ENCODE data around the gene CFAP57. TPM values are rescaled to one million over a fixed set of nuclear protein-coding genes. Genes with fewer than 3 reads are reported as not detected.

The CFAP57 gene
- total and polyA plus RNA-seq, 2 experiments from 2014 or later: 0.10 to 0.46 TPM

GRCh38 chr1:43303471-43304313 lies 131.6 kb downstream of the CFAP57 start:
- no peak for TF ChIP-seq EZH2phosphoT487 (IDR thresholded peaks at IDR 0.05; ENCODE audit: low read depth, severe bottlenecking, unreplicated experiment)
- TF ChIP-seq CTCF (IDR thresholded peaks at IDR 0.05; ENCODE audit: poor library complexity): no peak
- no peak for TF ChIP-seq EZH2 (IDR thresholded peaks at IDR 0.05; ENCODE audit: borderline replicate concordance)
- no peak overlapping the region for H2AFZ ChIP-seq
- H3K9me3 ChIP-seq (ENCODE audit: low read depth): no peaks in the 10 kb centered on the region
- no peak overlapping the region for H3K4me2 ChIP-seq
- H4K20me1 ChIP-seq (ENCODE audit: insufficient read depth, poor library complexity, severe bottlenecking): no peaks in the 10 kb centered on the region
- WGBS (ENCODE audit: low lambda C conversion rate, missing lambda C conversion rate): 82% methylated on average over 8 of the region's 8 CpGs
- peaks cover 17% of the 10 kb centered on the region for H3K4me1 ChIP-seq (ENCODE audit: insufficient read depth)
- no peak overlapping the region for H3K4me3 ChIP-seq
- H3K36me3 ChIP-seq (replicated peaks; ENCODE audit: insufficient read depth, low read depth): no peaks in the 10 kb centered on the region
- peak overlapping the region; percentile 58 for H3K27ac ChIP-seq
- DNase-seq (ENCODE audit: low spot score): no peak
- no peaks in the 10 kb centered on the region for H3K9me2 ChIP-seq (replicated peaks; ENCODE audit: insufficient read depth)
- H3K27me3 ChIP-seq: no peaks in the 10 kb centered on the region
- no peaks in the 10 kb centered on the region for H3K79me2 ChIP-seq

Small RNA genes within 50 kb of the gene (microRNA-seq; reads per million reads assigned to microRNA genes)
- not detected for gene MIR6733

Small RNA genes within 50 kb of the gene (small RNA-seq; reads per million reads assigned to genes)
- not detected for gene RNA5SP46

Other genes with a start within 250 kb of the CFAP57 start
- 271 and 301 TPM in 2 replicates for gene SLC2A1, start 213.5 kb upstream of the CFAP57 start, total RNA-seq
- 271 and 314 TPM in 2 replicates for gene SLC2A1, start 213.5 kb upstream of the CFAP57 start, polyA plus RNA-seq
- gene EBNA1BP2, start within 50 bp of the CFAP57 start, total RNA-seq: 49.4 and 65.1 TPM in 2 replicates
- 73.7 and 92.1 TPM in 2 replicates for gene EBNA1BP2, start within 50 bp of the CFAP57 start, polyA plus RNA-seq
- 28.7 and 29.8 TPM in 2 replicates for gene TMEM125, start 97.7 kb downstream of the CFAP57 start, total RNA-seq
- 43.1 and 50.3 TPM in 2 replicates for gene TMEM125, start 97.7 kb downstream of the CFAP57 start, polyA plus RNA-seq
- 32.3 and 43.9 TPM in 2 replicates for gene C1orf210, start 113.3 kb downstream of the CFAP57 start, total RNA-seq
- gene C1orf210, start 113.3 kb downstream of the CFAP57 start, polyA plus RNA-seq: 30.5 and 47.4 TPM in 2 replicates
- gene TIE1, start 128.7 kb downstream of the CFAP57 start, total RNA-seq: 1.2 and 1.8 TPM in 2 replicates
- gene TIE1, start 128.7 kb downstream of the CFAP57 start, polyA plus RNA-seq: 0.33 and 1.8 TPM in 2 replicates
- gene MPL, start 165.5 kb downstream of the CFAP57 start, total RNA-seq: not detected in 2 replicates
- gene MPL, start 165.5 kb downstream of the CFAP57 start, polyA plus RNA-seq: 0.16 and 0.54 TPM in 2 replicates
- 12.2 and 13.6 TPM in 2 replicates for gene CDC20, start 186.7 kb downstream of the CFAP57 start, total RNA-seq
- 19.7 and 21.5 TPM in 2 replicates for gene CDC20, start 186.7 kb downstream of the CFAP57 start, polyA plus RNA-seq
- gene ELOVL1, start 195.7 kb downstream of the CFAP57 start, total RNA-seq: 90.8 and 92.4 TPM in 2 replicates
- gene ELOVL1, start 195.7 kb downstream of the CFAP57 start, polyA plus RNA-seq: 175 and 185 TPM in 2 replicates
- gene MED8, start 217.5 kb downstream of the CFAP57 start, total RNA-seq: 58.6 and 60.6 TPM in 2 replicates
- 68.3 and 70.4 TPM in 2 replicates for gene MED8, start 217.5 kb downstream of the CFAP57 start, polyA plus RNA-seq
- 13.7 and 18.8 TPM in 2 replicates for gene SZT2, start 217.6 kb downstream of the CFAP57 start, total RNA-seq
- gene SZT2, start 217.6 kb downstream of the CFAP57 start, polyA plus RNA-seq: 13.8 and 14.8 TPM in 2 replicates